HT1080 (cell line): ENCODE measurements around the gene COLEC11. TPM values are rescaled to one million over a fixed set of nuclear protein-coding genes. Genes with fewer than 3 reads are reported as not detected.
"Not testable (repeated sequence)": the region's sequence is repeated elsewhere in the genome, so short reads cannot be mapped to it uniquely, and the experiment has no call there.

ENCODE experiments used
- DNase-seq: peaks from one replicate; pipeline ENCODE4 v3.0.0-alpha.2; 2015; ENCODE audit warnings: low read depth
- polyA plus RNA-seq, 2 experiments: library from polyadenylated mRNA; depleted of rRNA; stranded (reverse); fragments of >200 nt; gene quantifications; 2 replicates each; pipeline ENCODE4 v1.2.3, GENCODE V29; 2015
- total RNA-seq: library from RNA; depleted of rRNA; stranded (reverse); fragments of >200 nt; shearing (Covaris generic); gene quantifications from 2 replicates; pipeline ENCODE4 v1.2.3, GENCODE V29; 2014; rRNA removed

COLEC11 gene
- total RNA-seq, result 0.72 and 2.2 TPM in 2 replicates
- polyA plus RNA-seq (2015; cell fraction: cytosol; rRNA removed), result 0.68 and 1.1 TPM in 2 replicates
- polyA plus RNA-seq (2015; cell fraction: nucleus; rRNA removed), result 0.43 and 1.00 TPM in 2 replicates

DNA sequence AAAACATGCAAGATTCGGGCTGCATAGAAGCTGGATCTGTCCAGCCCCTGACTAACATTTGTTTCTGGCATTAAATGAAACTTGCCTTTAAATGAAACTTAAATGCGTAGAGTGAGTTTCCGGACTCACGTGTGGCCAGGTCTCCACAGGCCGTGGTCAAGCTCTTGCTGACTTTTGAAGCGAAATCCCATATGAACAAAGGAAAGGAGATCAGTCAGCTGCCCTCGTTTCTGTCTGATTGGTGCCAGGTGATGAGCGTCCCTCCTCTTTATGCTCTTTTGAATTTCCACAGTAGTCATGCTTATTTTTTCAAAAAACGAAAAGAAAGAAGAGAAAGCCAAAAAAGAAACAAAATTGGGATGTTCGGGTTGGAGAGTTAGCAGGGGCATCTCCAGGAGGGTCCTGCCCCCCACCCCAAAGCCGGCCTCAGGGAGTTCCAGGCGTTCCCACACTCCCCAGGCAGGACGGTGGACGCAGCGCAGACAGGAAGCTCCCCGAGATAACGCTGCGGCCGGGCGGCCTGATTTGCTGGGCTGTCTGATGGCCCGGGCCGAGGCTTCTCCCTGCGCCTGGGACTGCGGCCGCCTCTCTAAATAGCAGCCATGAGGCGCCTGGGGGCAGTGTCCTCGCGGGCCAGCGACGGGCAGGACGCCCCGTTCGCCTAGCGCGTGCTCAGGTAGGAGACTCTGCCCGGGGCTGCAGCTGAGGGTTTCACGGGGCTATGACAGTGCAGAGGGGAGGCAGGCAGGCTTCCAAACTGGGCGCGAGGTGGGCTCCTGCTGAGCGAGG, at the start of gene COLEC11:
Gene COLEC11, plus strand, starts transcription at position 620 of the 789 bp plus-strand sequence. CDS start 9,229 bp downstream, outside the sequence.
- DNase-seq, result no peak

DNA sequence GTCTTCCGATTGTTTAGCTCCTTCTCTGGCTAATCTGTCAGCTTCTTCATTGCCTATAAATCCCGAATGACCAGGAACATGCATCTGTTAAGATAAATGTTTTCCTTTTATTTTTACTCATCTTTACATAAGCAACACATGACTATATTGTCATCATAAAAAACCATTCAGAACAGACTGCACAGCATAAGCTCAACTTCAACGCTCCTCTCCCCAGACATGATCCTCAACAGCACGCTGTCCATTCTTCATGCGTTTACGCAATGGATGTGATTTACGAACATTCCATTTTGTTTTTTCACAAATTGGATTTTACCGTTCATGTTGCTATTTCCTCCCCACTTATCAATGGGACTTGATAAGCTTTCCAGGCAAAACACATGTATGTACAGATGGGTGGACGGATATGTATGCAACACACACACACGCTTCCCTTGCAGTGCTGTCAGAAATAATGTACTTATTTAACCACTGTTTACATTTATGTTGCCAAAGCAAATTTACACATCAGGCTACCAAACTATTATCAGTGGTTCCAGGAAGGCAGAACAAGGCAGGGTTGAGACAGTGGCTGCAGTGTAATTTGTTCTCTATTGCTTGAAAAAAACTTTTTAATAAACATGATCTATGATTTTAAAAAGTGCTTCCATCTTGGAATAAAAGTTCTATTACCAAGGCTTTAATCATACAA, 49.0 kb upstream of the COLEC11 start:
- DNase-seq, result no peak

DNA sequence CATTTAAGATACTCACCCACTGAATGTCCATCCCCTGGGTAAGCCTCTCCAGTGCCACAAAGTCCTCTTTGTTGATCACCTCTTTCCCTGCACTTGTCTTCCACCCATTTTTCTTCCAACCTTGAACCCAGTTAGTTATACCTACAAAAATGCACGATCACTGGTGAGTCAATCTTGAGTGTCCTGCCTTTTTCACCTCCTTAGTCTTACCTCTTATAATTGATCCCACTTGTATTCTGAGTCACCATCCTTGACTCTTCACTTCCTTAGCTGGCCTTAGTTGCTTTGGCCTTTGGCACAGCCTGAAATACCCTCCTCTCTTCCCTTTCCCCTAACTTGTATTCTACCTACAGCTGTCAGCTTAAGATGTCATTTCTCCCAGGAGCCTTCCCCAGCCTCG, 47.0 kb upstream of the COLEC11 start:
- peak; percentile 44 for DNase-seq

DNA sequence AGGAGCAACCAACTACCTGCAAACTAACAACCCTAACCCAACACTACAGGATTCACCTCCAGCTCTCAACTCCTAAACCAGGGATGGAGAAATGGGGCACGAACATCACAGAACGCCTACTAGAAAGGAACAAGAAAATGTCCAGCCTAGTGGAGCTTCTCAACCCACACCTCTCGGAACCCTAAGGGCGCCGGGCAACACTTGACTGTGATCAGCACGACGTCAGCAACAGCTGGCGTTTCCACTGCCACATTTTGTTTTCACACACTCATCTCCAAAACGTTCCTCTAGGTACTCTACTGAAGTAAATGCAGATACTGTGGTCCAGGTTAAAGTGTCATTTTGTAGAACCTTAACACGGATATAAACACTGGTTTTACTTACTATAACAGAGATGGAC, 41.0 kb upstream of the COLEC11 start:
- DNase-seq, result no peak

DNA sequence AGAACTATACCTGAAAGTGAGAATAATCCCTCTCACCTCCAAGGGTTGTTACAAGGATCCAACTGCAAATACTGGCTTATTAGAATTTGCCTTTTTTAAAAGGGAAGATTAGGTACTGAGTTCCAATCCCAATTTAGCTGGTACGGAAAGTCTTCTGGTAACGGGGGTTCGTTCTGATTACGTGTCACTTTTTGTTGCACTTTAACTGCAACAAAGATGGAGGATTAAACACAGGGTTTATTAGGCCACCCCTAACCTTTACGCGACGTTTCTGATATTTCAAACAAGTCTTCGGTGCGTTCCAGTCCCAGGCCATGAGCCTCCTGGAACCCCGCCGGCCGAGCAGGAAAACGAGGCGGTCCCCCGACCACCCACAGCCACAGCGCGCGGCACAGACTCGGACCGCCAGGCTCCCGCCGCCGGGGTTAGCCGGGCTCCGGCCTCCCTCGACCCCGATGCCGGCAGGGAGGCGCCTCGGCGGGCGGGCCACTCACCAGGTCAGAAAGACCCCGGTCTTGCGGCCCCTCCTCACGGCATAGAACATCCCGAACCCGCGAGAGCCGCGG, 37.2 kb upstream of the COLEC11 start:
- DNase-seq, result no peak

DNA sequence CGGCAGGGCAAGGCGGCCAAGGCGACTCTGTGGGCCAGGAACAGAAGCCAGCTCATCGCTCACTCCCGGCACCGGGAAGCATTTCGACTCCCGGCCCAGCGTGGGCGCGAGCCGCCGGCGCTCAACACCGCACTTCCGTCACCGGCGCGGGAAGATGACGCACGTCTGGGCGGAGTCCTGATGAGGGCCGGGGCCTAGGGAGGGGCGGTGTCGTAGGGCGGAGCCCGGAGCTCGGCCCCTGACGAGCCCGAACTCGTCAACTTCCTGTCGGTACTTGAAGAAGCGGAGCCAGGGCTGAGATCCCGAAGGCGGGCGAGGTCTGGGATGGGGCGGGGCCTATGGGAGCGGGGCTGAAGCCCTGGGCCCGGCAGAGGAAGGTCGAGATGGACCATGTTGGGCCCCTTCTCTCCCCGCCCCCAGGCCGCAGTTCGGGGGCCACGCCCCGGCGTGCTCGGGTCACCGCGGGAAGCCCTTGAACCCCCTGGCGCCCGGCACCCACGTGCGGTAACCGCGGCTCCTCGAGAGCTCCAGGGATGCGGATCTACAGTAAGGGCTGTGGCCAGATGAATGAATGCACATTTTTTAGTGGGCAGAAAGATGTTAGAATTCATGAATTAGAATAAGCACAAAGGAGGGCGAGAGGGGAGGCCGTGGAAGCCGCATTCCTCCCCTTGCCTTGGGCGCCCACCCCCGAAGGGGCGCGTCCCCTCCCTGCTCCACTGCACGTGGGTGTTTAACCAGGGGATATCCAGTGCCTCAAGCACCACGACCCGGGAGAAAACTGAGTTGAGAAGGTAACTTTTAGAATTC, 36.5 kb upstream of the COLEC11 start, which contains the start of gene RNASEH1:
Gene RNASEH1, minus strand, starts transcription at position 129 of the 810 bp plus-strand sequence. Its CDS starts 73 bp downstream, at position 56.
- DNase-seq, result peak; percentile 99

DNA sequence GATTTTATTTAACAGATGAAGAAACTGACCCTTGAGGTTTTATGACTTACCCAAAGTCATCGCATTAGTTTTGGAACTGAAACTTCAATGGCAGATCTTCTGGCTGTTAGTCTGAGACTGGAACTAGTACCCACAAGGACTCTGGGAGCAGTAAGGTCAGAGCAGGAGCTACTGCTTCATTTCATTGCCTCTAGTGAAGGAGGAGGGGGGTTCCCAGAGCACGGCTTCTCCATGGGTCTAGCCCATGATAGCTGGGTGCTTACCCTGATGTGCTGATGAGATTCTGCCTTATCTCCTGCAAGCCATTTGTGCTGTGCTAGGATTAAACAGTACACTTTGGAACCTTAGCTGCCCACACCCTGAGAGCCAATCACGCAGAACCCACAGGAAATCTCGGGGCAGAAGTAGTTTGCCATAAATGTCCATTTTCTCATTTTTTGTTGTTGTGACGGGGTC, 31.4 kb upstream of the COLEC11 start:
- no peak for DNase-seq

DNA sequence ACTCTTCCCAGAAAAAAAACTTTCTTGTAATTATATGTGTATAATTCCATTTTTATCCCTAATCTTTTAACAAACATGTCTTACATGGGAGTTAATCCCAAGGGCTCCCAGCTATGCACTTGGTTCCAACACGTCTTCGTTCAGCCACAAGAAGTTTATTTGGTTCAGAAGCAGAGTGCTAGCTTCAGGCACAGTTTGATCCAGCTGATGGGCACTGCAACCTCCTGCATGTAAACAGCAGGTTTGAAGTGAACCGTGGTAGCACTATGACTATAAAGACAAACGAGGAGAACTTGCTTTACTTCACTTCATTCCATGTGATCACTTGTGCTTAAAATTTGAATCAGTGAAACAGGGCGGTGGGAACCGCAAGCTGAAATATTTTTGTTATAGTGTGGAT, 29.8 kb upstream of the COLEC11 start:
- DNase-seq, result no peak

DNA sequence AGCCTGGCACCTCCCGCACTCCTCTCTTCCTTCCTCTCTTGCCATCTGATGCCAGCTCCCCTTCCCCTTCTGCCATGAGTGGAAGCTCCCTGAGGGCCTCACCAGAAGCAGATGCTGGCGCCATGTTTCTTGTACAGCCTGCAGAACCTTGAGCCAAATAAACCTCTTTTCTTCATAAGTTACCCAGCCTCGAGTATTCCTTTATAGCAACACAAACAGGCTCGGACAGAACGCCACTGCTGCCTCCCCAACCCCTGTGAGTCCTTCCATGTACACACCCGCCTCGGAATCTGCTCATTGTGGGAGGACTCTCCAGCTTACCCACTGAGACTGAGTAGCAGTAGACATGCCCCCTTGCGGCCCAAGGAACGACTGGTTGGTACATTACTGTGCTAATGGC, 28.1 kb upstream of the COLEC11 start:
- DNase-seq, result no peak

DNA sequence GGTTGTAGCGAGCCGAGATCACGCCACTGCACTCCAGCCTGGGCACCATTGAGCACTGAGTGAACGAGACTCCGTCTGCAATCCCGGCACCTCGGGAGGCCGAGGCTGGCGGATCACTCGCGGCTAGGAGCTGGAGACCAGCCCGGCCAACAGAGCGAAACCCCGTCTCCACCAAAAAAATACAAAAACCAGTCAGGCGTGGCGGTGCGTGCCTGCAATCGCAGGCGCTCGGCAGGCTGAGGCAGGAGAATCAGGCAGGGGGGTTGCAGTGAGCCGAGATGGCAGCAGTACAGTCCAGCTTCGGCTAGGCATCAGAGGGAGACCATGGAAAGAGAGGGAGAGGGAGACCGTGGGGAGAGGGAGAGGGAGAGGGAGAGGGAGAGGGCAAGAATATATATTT, 25.3 kb upstream of the COLEC11 start:
- DNase-seq, result not testable (repeated sequence)

DNA sequence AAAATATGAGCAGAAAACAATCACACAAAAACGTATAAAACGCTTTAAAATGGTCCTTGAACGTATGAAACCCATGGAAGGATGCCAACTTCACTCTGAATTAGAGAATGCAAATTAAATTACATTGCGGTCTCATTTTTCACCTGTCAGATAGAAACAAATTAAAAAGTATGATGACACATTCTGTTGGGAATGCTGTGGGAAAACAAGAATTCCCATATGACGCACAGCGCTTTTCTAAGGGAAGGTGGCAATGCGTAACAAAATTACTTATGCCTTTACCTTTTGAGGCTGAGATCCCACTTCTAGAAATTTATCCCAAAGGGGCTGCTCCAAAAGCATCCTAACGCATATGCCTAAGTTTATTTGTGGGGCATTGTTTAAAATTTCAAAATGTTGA, 23.6 kb upstream of the COLEC11 start:
- DNase-seq, result peak; percentile 81

DNA sequence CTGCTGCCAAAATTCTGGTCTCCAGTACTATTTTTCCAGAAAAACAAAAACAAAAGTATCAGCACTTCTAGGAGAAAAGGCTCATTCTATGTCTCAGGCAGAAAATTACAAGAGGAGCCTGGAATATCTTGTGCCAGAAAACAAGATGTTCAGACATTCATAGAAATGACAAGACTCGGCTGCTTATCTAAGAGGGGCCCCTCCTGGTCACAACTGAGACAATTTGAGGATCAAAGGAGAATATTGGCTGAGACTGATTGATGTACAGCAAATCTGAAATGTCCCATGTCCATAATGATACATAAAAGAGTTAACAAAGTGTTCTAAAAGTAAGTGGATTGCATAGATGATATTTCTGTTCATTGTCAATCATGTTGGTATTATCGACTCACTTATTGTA, 22.3 kb upstream of the COLEC11 start:
- no peak for DNase-seq

DNA sequence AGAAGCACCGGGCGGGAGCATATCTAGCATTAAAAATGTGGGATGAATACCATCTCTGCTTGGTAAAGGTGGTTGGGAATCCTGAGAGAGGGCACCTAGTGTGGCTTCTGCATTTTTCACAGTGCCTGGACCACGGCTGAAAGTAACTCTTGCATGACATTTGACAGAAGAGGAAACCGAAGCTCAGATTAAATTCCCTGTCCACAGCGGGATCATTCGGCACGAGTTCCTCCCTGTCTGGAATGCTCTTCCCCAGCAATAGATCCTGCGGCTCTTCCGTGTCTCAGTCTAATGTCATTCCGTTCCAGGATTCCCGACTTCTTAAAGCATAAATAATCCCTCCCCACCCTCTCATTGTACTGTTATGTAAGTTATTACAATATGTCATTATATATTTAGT, 20.8 kb upstream of the COLEC11 start:
- DNase-seq, result no peak

DNA sequence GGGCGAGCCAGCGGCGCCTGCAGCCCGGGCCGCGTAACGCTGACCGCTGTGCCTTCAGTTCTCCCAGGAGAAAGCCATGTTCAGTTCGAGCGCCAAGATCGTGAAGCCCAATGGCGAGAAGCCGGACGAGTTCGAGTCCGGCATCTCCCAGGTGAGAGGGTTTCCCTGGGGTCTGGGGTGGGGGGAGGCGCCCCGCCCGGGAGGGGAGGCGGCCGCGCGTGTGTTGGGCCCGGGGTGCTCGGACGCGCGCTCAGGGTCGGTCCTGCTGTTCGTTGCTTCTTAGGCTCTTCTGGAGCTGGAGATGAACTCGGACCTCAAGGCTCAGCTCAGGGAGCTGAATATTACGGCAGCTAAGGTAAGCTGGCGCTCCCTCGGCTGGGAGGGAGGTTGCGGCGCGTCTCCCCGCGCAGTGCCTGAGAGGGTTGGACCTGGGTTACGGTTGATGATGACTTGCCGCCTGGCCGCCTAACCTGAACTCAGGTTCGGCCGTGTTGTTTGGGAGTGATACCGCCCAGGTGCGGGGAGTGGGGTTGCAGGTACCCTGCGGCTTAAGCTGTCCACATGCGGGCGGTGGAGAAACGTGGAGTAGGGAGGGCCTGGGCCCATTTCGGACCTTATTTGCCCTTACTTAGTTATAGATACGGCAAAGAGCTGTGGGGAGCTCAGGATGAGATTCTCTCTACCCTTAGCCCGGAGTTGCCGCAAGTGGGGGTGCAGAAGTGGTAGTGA, 19.2 kb upstream of the COLEC11 start:
- no peak for DNase-seq

DNA sequence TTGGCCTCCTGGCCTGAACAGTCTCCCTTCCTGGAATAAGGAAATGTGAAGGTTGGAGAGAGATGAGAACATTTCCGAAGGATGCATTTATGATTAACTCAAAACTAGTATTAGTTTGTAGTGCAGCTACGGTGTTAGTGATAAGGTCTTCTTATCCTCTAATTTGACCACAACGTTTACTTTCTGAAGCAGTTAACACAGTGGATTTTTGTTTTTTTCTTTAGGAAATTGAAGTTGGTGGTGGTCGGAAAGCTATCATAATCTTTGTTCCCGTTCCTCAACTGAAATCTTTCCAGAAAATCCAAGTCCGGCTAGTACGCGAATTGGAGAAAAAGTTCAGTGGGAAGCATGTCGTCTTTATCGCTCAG, 18.7 kb upstream of the COLEC11 start:
- DNase-seq, result not testable (repeated sequence)

DNA sequence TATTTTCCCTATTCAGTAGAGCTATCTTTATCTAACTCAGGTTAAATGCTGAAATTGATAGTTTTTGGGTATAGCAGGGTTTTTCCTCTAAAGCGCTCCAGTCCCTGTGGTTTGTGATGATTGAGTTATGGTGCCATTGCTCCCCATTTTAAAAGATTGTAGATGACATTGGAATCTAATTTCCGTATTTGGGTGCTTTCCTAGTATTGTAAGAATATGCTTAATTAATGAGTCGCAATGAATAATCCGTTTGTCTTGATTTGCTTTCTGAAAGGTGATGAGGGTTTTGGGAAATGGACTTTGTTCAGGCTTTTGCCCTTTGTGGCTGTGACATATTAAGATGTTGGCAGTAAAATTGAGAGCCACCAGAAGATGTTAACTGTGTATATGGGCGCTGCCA, 15.9 kb upstream of the COLEC11 start:
- no peak for DNase-seq

DNA sequence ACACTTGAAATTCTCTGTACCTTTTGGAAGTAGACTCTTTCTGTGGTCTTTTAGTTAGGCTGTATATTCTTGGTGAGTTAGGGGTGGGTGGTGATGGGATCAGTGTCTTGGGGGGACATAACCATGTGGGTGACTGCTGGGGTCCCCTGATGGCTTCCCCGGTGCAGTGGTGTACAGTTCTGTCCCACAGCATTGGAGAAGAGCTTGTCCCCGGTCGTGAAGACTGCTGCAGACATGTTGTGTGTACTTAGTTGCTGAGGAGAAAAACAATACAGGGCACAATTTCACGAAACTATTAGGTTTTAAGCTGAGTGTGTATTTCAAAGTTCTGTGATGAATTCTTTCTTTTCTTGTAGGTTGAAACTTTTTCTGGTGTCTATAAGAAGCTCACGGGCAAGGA, 14.5 kb upstream of the COLEC11 start:
- DNase-seq, result no peak

DNA sequence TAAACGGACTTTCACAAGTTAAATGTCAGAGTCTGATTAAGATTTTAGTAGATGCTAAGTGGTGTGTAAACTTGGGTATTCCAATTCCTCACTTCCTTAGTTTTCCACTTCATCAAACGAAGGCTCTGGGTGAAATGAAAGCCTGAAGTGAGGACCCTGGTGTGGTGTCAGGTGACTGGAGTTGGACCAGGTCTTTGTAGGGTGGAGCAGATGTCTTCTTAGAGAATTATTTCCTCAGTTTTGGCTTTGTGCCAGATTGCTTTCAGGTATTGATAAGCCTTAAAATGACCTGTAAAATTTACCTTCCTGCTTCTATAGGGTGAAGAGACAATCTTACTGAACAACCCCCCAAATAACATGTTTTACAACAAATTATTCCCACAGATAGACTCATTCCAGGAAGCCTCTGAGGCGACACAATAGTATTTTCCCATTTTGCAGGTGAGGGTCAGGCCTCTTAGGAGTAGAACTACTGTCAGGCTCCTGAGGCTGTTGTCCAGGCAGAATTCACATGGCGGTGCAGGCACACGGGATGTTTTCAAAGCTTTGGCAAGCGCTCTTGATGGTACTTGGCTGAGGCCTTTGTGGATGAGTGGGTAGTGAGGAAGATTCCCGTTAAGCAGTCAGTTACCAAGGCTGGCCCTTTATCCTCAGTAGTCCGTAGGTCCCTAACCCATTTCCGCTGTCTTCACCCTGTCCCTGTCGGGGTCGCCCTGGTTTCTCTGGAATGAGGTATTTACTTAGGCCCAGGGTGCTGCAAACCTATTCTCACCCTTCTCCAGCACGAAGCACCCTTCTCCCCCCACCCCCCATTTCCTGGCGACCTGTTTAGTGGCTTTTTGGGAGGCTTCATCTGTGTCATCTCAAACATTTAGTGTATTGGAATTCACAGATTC, 13.3 kb upstream of the COLEC11 start:
- DNase-seq, result no peak

DNA sequence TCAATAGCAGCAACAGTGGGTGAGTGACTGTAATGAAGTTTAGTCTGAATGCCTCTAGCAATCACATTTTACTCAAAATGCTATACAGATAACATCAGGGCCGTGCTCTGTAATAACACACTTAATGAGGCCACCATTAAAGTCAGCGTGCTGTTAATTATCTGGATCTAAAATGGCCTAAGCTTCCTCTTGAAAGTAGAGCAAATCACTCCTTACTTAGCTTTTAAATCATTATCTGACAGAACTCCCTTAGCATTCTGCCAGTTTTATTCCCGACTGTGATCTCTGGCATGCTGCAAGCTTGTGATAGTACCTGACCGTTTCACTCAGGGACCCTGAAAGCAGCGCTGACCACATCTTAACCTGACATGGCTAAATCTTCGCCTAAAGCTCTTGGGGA, 10.8 kb upstream of the COLEC11 start:
- no peak for DNase-seq
